GM18511 (cell line): ENCODE results near the gene ZBTB20.

Experiments
- ATAC-seq: cut with Tn5 transposase; IDR thresholded peaks from one replicate; pipeline ENCODE4 v1.9.1; 2021; ENCODE audit warnings: mild to moderate bottlenecking, moderate library complexity; ENCODE audit not compliant: unreplicated experiment

Gene ZBTB20

GRCh38 chr3:114556657-114557213 lies 590.4 kb downstream of the ZBTB20 start:
- ATAC-seq = no peak

- no peak for ATAC-seq
These were observed 592.4 kb downstream of the ZBTB20 start for GRCh38 chr3:114554731-114555130.

DNA sequence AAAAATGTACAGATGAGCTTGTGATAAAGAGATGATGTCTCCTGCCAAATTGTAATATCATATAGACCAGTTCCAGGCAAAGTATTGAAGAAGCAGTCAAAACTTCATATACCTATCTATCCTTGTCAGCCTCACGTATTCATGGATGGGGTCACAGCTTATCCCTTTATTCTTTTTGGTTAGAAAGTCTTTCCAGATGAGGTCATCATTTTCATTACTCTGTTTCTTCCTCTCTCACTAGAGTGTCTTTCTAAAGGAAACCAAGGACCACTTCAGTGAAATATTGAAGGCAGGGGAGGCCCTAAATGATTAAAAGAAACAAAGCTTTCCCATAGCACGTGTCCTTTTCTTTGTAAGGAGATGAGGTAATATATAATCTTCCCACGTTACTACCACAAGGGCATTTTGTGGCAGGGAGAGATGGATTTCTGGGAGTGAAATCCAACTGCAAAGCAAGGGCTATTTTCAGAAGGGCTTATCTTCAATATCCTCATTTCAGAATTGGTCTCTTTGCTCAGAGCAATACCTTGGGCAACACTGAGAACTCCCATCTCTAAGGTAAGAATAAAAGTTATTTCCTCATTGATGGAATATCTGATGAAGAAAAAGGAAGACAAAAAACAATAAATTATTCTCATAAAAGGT lies 593.0 kb downstream of the ZBTB20 start:
- ATAC-seq = no peak

DNA sequence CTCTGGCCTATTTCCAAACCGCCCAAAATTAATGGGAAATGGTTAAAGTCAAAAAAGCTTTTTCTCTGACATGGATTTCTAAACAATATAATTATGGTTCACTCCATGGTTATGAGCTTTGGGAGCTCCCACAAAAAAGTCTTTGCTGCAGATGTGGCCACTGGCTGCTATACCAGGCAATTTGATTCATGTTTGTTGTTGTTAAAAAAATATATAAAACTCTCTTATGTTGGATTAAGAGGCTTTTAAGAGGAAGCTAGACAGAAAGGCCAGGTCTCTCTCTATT lies 594.6 kb downstream of the ZBTB20 start:
- no peak for ATAC-seq

GRCh38 chr3:114551770-114552526 lies 595.1 kb downstream of the ZBTB20 start:
- no peak for ATAC-seq

GRCh38 chr3:114550165-114550564 lies 596.9 kb downstream of the ZBTB20 start:
- no peak for ATAC-seq

DNA sequence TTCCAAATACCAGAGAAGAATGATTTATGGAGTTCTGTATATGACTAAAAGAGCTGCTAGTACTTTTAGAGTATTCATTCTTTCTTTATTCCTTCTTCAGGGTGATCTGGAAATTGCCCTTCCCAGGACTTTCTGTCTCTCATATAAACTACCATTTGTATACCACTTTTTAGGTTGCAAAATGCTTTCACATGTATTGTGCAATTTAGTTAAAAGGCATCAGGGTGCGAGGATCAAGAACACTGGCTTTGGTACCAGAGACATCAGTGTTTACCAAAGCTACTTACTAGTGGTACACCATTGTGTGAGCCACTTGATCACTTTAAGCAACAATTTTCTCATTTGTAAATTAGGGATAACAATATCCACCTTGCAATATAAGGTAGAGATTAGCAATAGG lies 601.9 kb downstream of the ZBTB20 start:
- ATAC-seq = no peak

DNA sequence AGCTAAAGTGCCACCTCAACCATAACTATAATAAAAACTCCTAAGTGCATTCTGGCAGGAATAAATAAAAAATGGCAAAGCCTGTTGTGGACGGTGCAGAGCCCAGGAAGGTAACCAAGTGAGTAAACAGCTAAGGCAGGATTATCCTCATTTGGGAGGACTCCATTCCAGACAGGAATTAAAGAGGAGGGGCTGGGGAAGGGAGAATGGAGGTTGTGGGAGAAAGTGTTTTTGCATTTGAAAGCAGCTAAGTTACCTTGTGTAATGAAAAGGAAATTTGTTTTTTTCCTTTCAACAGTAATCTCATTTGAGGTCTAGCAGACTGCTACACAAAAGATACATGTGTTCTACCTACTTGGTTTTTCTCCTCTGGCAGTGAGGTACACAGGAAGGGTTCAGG lies 604.7 kb downstream of the ZBTB20 start:
- ATAC-seq = no peak

GRCh38 chr3:114539525-114539924 lies 607.6 kb downstream of the ZBTB20 start:
- ATAC-seq = no peak

- no peak for ATAC-seq
These were observed 608.9 kb downstream of the ZBTB20 start for GRCh38 chr3:114538211-114538610.

DNA sequence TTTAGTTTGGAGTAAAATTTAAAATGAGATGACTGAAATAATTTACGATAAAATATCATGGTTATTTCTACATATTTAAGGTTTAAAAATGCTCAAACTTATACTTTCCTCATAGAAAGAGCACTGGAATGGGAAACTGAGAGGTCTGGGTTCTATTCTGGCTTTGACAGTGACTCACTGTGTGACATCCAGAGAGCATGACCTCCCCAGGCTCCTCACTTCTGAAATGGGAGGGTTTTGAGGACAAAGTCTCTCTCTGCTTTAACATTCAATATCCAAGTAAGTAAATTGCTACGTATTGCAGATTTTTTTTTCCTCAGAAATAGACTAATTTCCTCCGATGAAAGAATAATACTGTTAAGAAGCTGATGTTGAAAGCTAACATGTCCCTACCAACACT lies 618.6 kb downstream of the ZBTB20 start:
- no peak for ATAC-seq

- no peak for ATAC-seq
These were observed 619.9 kb downstream of the ZBTB20 start for GRCh38 chr3:114527036-114527644.

- ATAC-seq = no peak
These were observed 621.8 kb downstream of the ZBTB20 start for GRCh38 chr3:114525278-114525677.

DNA sequence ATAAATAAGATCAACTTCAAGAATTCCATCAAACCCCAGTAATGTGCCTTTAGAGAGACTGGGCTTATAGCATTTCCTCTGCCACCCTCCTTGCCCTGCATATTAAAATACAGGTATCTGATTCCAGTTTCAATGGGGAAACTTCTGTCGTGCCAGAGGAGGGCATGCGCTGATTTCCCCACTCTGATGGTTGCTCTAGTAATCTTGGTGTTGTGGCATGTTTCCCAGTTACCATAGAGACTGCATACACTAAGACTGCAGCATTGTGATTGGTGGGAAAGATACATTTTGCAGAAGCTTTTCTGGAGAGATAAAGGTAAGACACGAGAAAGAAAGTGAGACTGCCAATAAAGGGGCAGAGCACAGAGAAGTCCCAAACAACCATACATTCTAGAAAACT lies 627.7 kb downstream of the ZBTB20 start:
- peak; percentile 75 for ATAC-seq

- ATAC-seq = no peak
These were observed 628.8 kb downstream of the ZBTB20 start for GRCh38 chr3:114518206-114518808.

DNA sequence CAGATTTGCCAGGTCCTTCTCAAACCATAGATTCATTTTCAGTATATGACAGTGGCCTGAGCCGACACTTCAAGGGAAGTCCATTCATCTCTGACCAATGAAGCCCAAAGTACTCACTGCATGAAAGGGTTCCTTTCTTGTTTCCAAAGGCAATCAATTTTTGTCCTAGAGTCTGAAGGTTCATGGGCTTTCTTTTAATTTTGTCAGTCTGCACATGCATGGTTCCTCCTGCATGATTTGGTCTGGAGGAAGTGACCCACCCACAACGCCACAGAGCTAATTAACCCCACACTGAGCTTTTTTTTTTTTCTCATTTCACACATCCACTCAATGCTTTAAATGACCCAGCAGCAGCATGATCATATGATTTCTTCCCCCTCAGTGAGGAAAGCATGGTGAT lies 636.9 kb downstream of the ZBTB20 start:
- no peak for ATAC-seq

DNA sequence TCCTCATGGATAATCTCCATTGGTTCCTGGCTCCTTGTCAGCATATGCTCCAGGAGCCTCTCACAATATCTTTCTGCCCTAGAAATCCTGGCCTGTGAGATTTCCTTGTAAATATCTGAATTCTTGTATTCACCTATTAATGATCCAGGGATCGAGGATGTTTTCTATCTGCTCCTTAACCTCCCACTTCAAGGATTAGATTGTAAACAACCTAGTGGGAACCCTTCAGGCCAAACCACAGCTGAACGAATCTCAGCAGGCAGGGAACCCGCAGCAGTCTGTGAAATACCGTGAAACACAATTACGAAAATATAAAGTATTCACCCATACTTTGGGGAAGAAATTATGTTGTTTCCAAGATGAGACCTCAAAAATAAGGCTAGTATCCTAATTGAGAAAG lies 637.3 kb downstream of the ZBTB20 start:
- ATAC-seq = no peak

DNA sequence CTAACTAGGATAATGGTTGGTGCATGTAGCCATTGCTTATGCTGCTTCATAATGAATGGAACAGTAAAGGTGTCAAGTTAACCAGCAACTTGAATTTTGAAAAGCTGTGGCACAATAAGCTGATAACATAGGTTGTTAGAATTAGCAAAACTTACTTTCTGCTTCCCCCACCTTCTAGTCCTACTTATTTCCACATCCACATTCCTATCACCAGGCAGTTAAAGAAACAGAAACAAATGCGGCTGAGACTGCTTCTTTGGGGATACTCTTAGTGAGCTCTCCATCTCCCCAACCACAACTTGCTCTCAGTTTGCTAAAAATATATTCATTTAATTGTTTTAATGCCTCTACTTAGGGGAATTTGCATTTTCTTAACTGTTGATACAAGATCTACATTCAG lies 638.1 kb downstream of the ZBTB20 start:
- ATAC-seq = no peak

DNA sequence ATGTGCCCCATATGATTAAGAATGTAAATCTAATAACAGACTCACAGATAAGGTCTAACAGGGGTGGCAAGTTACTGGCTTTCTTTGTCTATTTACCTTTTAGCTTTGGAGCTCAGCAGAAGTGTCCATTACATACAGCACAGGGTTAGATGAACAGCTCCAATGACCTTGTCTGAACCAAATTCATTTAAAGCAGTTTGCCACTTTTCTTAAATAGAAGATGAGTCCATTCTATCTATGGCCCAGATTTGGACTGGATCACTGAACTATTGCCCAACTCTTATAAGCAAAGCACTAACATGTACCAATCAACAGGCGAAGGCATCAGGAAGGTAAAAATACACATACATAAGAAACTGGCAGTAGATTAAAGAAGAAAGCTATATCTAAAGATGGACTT lies 638.9 kb downstream of the ZBTB20 start:
- ATAC-seq = no peak

- ATAC-seq = no peak
These were observed 640.3 kb downstream of the ZBTB20 start for GRCh38 chr3:114506591-114507300.
